Activated T-cell treated with anti-CD3 and anti-CD28 coated beads for 4 hours (primary cell): Measurements from ENCODE around the gene CASK.

Source experiments
- DNase-seq: peaks from one replicate; pipeline ENCODE4 v3.0.0-alpha.2; 2020

Gene CASK

DNA sequence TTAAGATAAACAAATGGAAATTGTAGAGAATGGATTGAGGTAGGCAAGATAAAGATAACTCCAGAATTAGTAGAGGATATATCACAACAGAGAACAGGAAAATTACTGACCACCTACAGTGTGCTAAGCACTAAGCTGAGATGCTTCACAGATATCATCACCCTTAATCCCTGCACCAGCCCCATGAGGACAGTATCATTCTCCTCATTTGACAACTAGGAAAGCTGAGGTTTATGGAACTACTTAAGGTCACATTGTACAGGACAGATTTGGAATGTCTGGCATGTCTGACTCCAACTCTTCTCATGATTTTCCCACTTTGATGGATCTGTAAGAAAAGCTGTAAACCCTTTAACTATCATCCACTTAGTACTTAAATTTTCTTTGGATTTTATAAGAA is 95.5 kb downstream of the CASK start:
- DNase-seq: no peak

DNA sequence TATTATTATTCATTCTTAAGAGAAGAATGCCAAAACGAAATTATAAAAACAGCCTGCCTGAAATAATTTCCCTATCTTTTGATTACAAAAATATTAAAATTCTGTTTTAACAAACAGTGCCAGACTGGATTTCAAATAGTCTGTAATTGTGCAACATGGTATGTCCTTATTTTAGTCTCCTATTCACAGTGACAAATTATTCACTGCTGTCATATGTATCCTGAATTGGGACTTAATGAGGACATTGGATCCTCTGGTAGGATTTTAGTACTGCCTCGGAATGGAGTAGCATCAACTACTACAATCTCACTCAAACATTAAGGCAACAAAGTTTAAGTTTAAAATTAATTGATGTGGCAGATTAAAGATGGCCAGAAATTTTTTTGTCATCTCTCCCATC is 97.6 kb downstream of the CASK start:
- no peak for DNase-seq

- no peak for DNase-seq
These were observed 98.8 kb downstream of the CASK start for GRCh38 chrX:41824551-41824950.

DNA sequence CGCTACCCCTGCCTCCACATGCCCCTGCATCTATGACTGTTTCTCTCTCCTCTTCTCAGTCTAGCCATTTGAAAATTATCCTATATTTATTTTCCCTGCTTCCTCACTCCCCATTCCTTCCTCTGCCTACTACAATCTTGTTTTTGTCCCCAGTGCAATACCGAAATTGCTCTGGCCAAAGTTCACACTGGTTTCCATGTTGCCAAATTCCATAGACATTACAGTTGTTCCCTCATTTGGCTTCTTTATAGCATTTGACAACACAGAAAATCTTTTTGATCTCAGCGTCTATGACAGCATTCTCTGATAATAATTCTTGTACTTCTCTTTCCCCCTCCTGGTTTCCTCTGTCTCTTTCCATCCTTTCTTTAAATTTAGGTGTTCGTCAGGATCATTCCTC is 100.0 kb downstream of the CASK start:
- no peak for DNase-seq

GRCh38 chrX:41822892-41823291 is 100.5 kb downstream of the CASK start:
- DNase-seq: no peak

- DNase-seq: no peak
These were observed 115.3 kb downstream of the CASK start for GRCh38 chrX:41808047-41808446.

DNA sequence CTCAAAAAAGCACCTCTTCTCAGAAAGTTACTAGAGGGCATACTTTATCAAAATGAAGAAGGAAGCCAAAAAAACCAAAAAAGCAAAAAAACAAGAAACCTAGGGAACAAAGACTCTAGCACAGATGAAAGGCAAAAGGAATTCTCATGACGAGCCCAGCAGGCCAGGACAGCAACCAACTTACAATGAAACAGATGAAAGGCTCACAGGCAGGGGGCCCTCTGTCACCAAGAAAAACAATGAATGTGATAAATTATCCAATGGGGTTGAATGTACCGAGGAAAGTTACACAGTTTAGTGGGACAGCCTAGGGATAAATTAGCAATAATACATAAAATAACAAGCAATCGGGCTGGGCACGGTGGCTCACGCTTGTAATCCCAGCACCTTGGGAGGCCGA is 120.4 kb downstream of the CASK start:
- no peak for DNase-seq

DNA sequence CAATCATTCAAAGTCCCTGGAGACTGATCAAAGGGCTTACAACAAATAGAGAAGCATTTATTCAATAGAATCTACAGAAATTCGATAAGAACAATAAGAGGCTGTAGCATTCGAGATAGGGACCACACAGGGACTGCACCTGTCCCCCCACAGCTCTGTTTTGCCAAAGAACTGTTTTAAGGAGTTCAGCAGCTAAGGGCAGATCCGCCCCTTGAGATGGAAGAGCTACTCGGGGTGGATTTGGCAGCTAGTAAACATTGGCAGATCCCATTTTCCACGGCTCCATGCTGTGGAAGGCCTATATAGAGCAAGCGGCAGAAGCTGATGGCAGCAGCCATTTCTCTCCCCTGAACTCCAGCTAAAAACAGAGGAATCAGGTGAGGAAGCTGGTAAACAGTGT is 123.7 kb downstream of the CASK start:
- no peak for DNase-seq

DNA sequence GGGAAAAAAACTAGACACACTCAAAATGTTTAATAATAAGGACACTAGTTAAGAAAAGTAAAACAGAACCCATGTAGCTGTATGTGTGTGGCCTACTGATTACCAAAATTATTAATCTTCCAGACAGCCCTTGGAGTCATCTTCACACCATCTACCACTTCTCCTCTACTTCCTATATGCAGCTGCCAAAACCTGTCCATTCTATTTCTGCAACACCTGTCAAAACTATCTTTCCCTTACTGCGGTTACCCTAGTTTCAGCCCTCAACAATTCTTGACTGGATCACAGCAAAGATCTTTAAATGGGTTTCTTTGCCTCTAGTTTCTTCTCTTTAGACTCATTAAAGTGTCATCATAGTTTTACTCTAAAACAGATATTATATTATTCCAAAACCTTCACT is 126.8 kb downstream of the CASK start:
- no peak for DNase-seq

DNA sequence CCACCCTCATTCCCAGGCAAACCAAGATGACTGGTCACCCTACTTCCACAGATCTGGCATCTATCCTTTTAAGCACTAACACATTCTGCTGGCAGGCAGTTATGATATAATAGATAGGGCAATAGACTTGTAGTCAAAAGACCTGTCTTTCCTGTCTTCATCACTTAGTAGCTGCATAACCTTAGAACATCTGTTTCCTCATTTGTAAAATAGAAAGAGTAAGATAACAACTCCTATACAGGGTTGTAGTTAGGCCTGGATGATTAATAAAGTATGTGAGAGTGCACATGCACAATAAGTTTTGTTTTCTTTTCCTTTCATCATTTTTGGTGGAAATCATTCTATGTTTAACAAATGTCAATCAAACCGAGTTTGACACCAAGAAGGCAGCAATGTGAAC is 127.3 kb downstream of the CASK start:
- DNase-seq: no peak

- no peak for DNase-seq
These were observed 134.0 kb downstream of the CASK start for GRCh38 chrX:41789374-41789773.

DNA sequence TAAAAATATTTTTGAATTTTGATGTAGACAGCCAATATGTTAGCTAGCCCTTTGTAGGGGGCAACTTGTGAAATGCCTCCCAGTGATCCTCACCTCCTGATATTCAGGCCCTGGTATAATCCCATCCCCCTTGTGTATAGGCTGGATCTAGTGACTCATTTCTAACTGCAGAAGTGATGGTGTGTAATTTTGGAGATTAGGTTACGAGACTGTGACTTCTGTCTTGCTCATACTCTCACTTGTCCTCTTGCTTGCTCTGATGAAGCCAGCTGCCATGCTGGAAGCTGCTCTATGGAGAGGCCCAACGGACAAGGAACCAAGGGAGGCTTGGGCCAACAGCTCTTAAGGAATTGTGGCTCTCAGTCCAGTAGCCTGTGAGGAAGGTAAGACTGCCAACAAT is 137.7 kb downstream of the CASK start:
- no peak for DNase-seq

DNA sequence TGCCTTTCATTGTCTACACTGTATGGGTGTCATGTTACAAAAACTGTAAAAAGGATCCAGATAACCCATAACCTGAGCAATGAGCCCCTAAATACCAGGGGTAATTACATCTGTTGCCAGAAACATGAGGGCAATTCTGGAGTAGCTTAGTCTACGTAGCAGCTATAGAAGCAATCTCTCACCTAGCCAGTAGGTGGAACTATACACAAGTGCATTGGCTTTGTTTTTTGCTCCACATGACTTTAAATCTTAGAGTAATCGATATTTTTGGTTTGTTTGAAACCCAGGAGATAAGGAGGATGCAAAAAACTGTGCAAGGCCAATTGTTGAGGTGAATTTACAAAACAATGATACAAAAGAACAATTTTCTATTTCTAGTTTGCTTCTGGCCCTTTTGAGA is 141.9 kb downstream of the CASK start:
- no peak for DNase-seq

GRCh38 chrX:41779941-41780340 is 143.4 kb downstream of the CASK start:
- DNase-seq: no peak

- DNase-seq: no peak
These were observed 144.3 kb downstream of the CASK start for GRCh38 chrX:41779030-41779564.

GRCh38 chrX:41761702-41762101 is 161.7 kb downstream of the CASK start:
- DNase-seq: no peak

GRCh38 chrX:41761169-41761568 is 162.2 kb downstream of the CASK start:
- no peak for DNase-seq

GRCh38 chrX:41759817-41760216 is 163.5 kb downstream of the CASK start:
- DNase-seq: no peak

DNA sequence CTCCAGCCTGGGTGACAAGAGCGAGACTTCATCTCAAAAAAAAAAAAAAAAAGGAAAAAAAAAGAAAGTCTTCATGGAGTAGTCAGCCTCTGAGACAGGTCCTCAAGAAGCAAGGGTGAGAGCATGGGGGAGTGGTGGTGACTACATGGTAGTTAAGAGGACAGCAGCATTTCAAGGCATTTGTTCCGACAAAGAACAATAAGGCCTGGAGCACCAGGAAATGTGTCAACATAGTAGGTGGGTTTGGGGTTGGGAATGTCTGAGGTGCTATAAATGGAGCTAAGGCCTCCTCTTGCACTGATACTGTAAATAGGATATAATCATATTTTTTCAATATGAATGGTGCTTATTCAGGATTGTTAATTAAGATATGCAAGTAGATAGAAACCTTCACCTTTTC is 165.0 kb downstream of the CASK start:
- no peak for DNase-seq

GRCh38 chrX:41750716-41751115 is 172.6 kb downstream of the CASK start:
- DNase-seq: no peak

- no peak for DNase-seq
These were observed 183.5 kb downstream of the CASK start for GRCh38 chrX:41739871-41740270.

DNA sequence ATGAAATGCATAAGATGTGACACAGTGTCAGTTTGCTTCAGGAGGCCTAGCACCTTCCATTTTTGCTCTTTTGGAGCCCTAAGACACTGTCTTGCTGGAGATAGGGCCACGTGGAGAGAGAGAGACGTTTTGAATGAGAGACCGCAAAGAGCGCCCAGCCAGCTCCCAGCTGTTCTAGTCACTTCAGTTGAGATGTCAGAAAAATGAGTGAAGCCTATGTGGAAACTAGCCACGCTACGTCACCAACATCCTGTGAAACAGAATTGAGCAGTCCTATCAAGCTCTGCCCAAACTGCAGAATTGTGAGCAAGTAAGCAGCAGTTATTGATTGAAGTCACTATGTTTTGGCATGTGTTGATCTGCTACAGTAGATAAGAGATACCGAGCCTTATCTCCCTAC is 186.3 kb downstream of the CASK start:
- no peak for DNase-seq

- DNase-seq: no peak
These were observed 188.8 kb downstream of the CASK start for GRCh38 chrX:41734530-41734929.

GRCh38 chrX:41733939-41734338 is 189.4 kb downstream of the CASK start:
- DNase-seq: no peak

DNA sequence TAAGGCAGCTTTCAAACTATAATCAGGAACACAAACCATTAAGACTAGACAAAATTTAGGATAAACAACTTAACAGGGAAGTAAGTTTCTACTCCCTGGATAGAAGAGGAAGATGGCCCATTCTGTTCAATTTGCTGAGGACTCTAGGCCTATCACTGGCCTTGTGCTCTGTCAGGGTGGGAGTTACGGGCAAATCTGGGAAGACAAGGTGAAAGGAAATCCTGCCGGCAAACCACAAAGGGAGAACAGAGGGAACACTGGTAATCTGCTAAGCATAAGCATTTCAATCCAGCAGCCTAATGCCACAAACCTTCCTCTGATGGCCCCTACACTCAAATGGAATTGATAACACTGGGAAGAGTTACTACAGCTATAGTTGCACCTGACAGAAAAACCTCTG is 191.1 kb downstream of the CASK start:
- DNase-seq: no peak

DNA sequence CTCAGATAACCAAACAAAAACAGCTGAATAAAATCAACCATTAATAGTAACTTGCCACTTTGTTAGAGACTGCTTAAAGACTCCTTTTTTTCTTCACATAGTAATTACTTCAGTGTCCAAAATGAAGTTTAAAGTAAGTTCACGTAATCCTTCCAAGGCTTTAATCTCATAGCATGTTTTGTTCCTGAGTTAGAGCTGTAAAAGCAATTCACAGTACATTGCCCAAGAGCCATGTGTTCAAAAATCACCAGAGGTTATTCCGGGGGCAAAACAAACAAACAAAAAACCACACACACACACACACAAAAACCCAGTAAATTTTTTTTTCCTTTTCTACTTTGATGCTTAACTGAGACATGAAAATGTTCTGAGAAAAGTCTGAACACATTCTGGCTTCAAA is 193.3 kb downstream of the CASK start:
- DNase-seq: no peak
